GM12878 (cell line): ENCODE measurements around the gene SERINC5. TPM values are rescaled to one million over a fixed set of nuclear protein-coding genes. Genes with fewer than 3 reads are reported as not detected.

Experiments used
- ATAC-seq: fragments of 200-7000 bp; cut with Tn5 transposase; 3 replicates; pipeline ENCODE4 v1.9.1; 2020; ENCODE audit warnings: mild to moderate bottlenecking, moderate library complexity
- BruUV-seq: library from RNA; stranded (reverse); fragments of 400-500 nt; replicated peaks from 2 replicates; lab custom pipeline; 2021; lab: Mats Ljungman, UMichigan
- CTCF ChIA-PET: fragments of 300-600 bp; sonication (Branson Sonifier 250); formaldehyde crosslinking; extraction: SDS; loops from one replicate; lab custom pipeline; 2021; ENCODE audit warnings: inconsistent platforms; lab: Yijun Ruan, JAX
- POLR2A ChIA-PET: fragments of 350-600 bp; formaldehyde crosslinking; extraction: SDS; loops from one replicate; lab custom pipeline; 2021; ENCODE audit warnings: inconsistent platforms; lab: Charles Lee
- RAD21 ChIA-PET: fragments of 300-600 bp; sonication (Branson Sonifier 250); formaldehyde crosslinking; loops from one replicate; lab custom pipeline; 2023; ENCODE audit warnings: antibody characterized with exemption; ENCODE audit not compliant: unreplicated experiment; lab: Charles Lee
- SMC1A ChIA-PET: fragments of 300-600 bp; sonication (Branson Sonifier 250); formaldehyde crosslinking; loops from one replicate; lab custom pipeline; 2023; ENCODE audit not compliant: unreplicated experiment, uncharacterized antibody; lab: Charles Lee
- DNase-seq: peaks from one replicate; pipeline ENCODE4 v3.0.0-alpha.2; 2011; ENCODE audit warnings: low read depth, low spot score
- FAIRE-seq: peaks from 3 replicates; lab custom pipeline; 2011; peaks lifted over from hg19 to GRCh38; lab: Jason Lieb, UNC
- H2AFZ ChIP-seq: 2 replicates; pipeline ENCODE4 v1.6.0; 2011; ENCODE audit warnings: low read depth, low read length, control low read depth; ENCODE audit not compliant: control insufficient read depth
- H3K27ac ChIP-seq: 2 replicates; pipeline ENCODE4 v1.5.1; 2011; ENCODE audit warnings: control low read depth; ENCODE audit not compliant: control insufficient read depth, insufficient read depth
- H3K27me3 ChIP-seq, 2 experiments: replicated peaks in 1 of 2; 2 replicates each; pipeline versions ENCODE4 v1.6.0 to v1.6.1; 2011; ENCODE audit warnings: low read length in 1 of 2; ENCODE audit not compliant: control insufficient read depth in 2 of 2, insufficient read depth in 2 of 2
- H3K36me3 ChIP-seq, 2 experiments: 2 replicates each; pipeline ENCODE4 v1.5.1; 2011; ENCODE audit warnings: low read length in 1 of 2; ENCODE audit not compliant: control insufficient read depth in 2 of 2, insufficient read depth in 2 of 2
- H3K4me1 ChIP-seq: 2 replicates; pipeline ENCODE4 v1.6.1; 2011; ENCODE audit warnings: mild to moderate bottlenecking, low read length, moderate library complexity, mixed read lengths; ENCODE audit not compliant: control insufficient read depth, insufficient read depth
- H3K4me2 ChIP-seq: 2 replicates; pipeline ENCODE4 v1.6.0; 2011; ENCODE audit warnings: control low read depth; ENCODE audit not compliant: control insufficient read depth, insufficient read depth
- H3K4me3 ChIP-seq: fragments of 200-600 bp; sonication (generic); 2 replicates; pipeline ENCODE4 v1.5.1; 2016
- H3K79me2 ChIP-seq: 2 replicates; pipeline ENCODE4 v1.6.0; 2011; ENCODE audit warnings: low read length; ENCODE audit not compliant: control insufficient read depth, insufficient read depth
- H3K9ac ChIP-seq: 2 replicates; pipeline ENCODE4 v1.8.0; 2011; ENCODE audit warnings: low read length, control low read depth, mixed read lengths; ENCODE audit not compliant: control insufficient read depth, insufficient read depth
- H3K9me3 ChIP-seq: replicated peaks from 3 replicates; pipeline ENCODE4 v1.5.1; 2011; ENCODE audit warnings: mild to moderate bottlenecking, low read length; ENCODE audit not compliant: control insufficient read depth, insufficient read depth
- H4K20me1 ChIP-seq: 2 replicates; pipeline ENCODE4 v1.6.0; 2011; ENCODE audit not compliant: control insufficient read depth, insufficient read depth
- BHLHE40 ChIP-seq, 2 experiments: fragments of 450-650 bp in 1 of 2; IDR thresholded peaks; 2 replicates each; pipeline ENCODE4 v1.6.1; 2011 to 2017; ENCODE audit warnings: low read depth in 2 of 2, borderline replicate concordance in 1 of 2, improper control_type of control experiment in 1 of 2, low read length in 1 of 2, mild to moderate bottlenecking in 1 of 2
- CBX3 ChIP-seq: fragments of 200-600 bp; sonication (generic); IDR thresholded peaks from 2 replicates; pipeline ENCODE4 v1.6.1; 2016; ENCODE audit warnings: low read depth, borderline replicate concordance
- CBX5 ChIP-seq: sonication (generic); IDR thresholded peaks from 2 replicates; pipeline ENCODE4 v1.6.1; 2016; ENCODE audit warnings: low read depth, moderate library complexity, mild to moderate bottlenecking, inconsistent platforms
- FOS ChIP-seq: IDR thresholded peaks from 3 replicates; pipeline ENCODE4 v1.6.1; 2011; ENCODE audit warnings: borderline replicate concordance; ENCODE audit not compliant: insufficient read length; ENCODE audit errors: extremely low read depth
- IKZF2 ChIP-seq, 2 experiments: fragments of 450-650 bp; IDR thresholded peaks; 2 replicates each; pipeline ENCODE4 v1.6.1; 2017; ENCODE audit warnings: mild to moderate bottlenecking in 2 of 2, moderate library complexity in 2 of 2
- IRF4 ChIP-seq: IDR thresholded peaks from 2 replicates; pipeline ENCODE4 v1.6.1; 2011; ENCODE audit warnings: low read depth, low read length
- KDM1A ChIP-seq: fragments of 200-600 bp; sonication (generic); IDR thresholded peaks from 2 replicates; pipeline ENCODE4 v1.6.1; 2016; ENCODE audit warnings: borderline replicate concordance
- MYB ChIP-seq: fragments of 150-350 bp; IDR thresholded peaks from 2 replicates; pipeline ENCODE4 v1.6.1; 2014; ENCODE audit warnings: mild to moderate bottlenecking, low read depth, low read length, borderline replicate concordance
- MYC ChIP-seq: IDR thresholded peaks from 2 replicates; pipeline ENCODE4 v1.6.1; 2011; ENCODE audit warnings: mild to moderate bottlenecking, low read length, moderate library complexity, inconsistent platforms; ENCODE audit not compliant: insufficient read depth, insufficient replicate concordance, insufficient read length, severe bottlenecking
- NFXL1 ChIP-seq: fragments of 450-650 bp; IDR thresholded peaks from 2 replicates; pipeline ENCODE4 v1.6.1; 2017; ENCODE audit warnings: antibody characterized with exemption, mild to moderate bottlenecking, borderline replicate concordance
- RB1 ChIP-seq: fragments of 450-650 bp; formaldehyde crosslinking; IDR thresholded peaks from 2 replicates; pipeline ENCODE4 v1.6.1; 2017; ENCODE audit warnings: mild to moderate bottlenecking, borderline replicate concordance
- RELA ChIP-seq: fragments of 450-650 bp; IDR thresholded peaks from 2 replicates; pipeline ENCODE4 v1.8.0; 2014; ENCODE audit warnings: borderline replicate concordance; ENCODE audit not compliant: partially characterized antibody
- SREBF1 ChIP-seq: IDR thresholded peaks from 2 replicates; pipeline ENCODE4 v1.6.1; 2012; ENCODE audit warnings: mild to moderate bottlenecking, low read length
- SREBF2 ChIP-seq: IDR thresholded peaks from 2 replicates; pipeline ENCODE4 v1.6.1; 2012; ENCODE audit warnings: mild to moderate bottlenecking, low read length
- TBL1XR1 ChIP-seq: IDR thresholded peaks from 2 replicates; pipeline ENCODE4 v1.6.1; 2012; ENCODE audit warnings: low read depth, low read length, improper control_type of control experiment
- WRNIP1 ChIP-seq: IDR thresholded peaks from 2 replicates; pipeline ENCODE4 v1.6.1; 2011; ENCODE audit warnings: low read depth, low read length, improper control_type of control experiment, borderline replicate concordance
- ZNF24 ChIP-seq: fragments of 450-650 bp; IDR thresholded peaks from 2 replicates; pipeline ENCODE4 v1.6.1; 2017; ENCODE audit warnings: antibody characterized with exemption, mild to moderate bottlenecking
- WGBS: methylation state at CpG from one replicate; pipeline ENCODE4 v1.1.6; 2016; ENCODE audit warnings: low lambda C conversion rate; ENCODE audit not compliant: insufficient replicate concordance, insufficient coverage; ENCODE audit errors: missing lambda C conversion rate; 5-methylcytosine and 5-hydroxymethylcytosine counted together
- in situ Hi-C: fragments of 300-500 bp; cut with MboI; formaldehyde crosslinking; loops from 9 replicates; pipeline ENCODE4 v1.14.3; 2018; ENCODE audit warnings: mixed read lengths
- intact Hi-C: fragments of 100-400 bp; cut with micrococcal nuclease; formaldehyde crosslinking; loops from one replicate; pipeline ENCODE4 v1.14.2; 2022; ENCODE audit not compliant: unreplicated experiment
- polyA plus RNA-seq, 11 experiments: library from polyadenylated mRNA; depleted of rRNA in 4 of 11; unstranded in 6 of 11; stranded (reverse) in 5 of 11; fragments of >200 nt; fragmentation: Nextera tagmentation in 4 of 11; fragmentation: Illumina TruSeq in 1 of 11; extraction: Ambion mirVana in 4 of 11; extraction: Trizol in 1 of 11; gene quantifications; 1 replicate in 1 of 11; 2 replicates in 10 of 11; pipeline versions ENCODE4 v1.2.1 to v1.2.3, GENCODE V29; 2011 to 2016; ENCODE audit warnings: inconsistent platforms in 2 of 11, missing spikeins in 2 of 11, low read depth in 1 of 11
- total RNA-seq, 4 experiments: library from RNA; depleted of rRNA in 3 of 4; stranded (reverse); fragments of >200 nt in 3 of 4; fragmentation: Illumina TruSeq in 1 of 4; extraction: Trizol in 1 of 4; gene quantifications; 2 replicates each; pipeline versions ENCODE4 v1.2.1 to v1.2.3, GENCODE V29; 2013 to 2021
- TF ChIP-seq, protein P1 (sequence below): fragments of 450-650 bp; IDR thresholded peaks from 2 replicates; pipeline ENCODE4 v1.6.1; 2018; ENCODE audit warnings: mild to moderate bottlenecking, low read depth, moderate library complexity; ENCODE audit not compliant: partially characterized antibody
- TF ChIP-seq, protein P2 (sequence below): fragments of 450-650 bp; IDR thresholded peaks from 2 replicates; pipeline ENCODE4 v1.6.1; 2017; ENCODE audit warnings: low read depth, mild to moderate bottlenecking, moderate library complexity

Gene SERINC5
- total and polyA plus RNA-seq, 10 of the 15 experiments (the other 5 are each of a cell fraction or from before 2014, with no cell fraction given) = 0.66 to 7.0 (median 2.8) TPM

DNA sequence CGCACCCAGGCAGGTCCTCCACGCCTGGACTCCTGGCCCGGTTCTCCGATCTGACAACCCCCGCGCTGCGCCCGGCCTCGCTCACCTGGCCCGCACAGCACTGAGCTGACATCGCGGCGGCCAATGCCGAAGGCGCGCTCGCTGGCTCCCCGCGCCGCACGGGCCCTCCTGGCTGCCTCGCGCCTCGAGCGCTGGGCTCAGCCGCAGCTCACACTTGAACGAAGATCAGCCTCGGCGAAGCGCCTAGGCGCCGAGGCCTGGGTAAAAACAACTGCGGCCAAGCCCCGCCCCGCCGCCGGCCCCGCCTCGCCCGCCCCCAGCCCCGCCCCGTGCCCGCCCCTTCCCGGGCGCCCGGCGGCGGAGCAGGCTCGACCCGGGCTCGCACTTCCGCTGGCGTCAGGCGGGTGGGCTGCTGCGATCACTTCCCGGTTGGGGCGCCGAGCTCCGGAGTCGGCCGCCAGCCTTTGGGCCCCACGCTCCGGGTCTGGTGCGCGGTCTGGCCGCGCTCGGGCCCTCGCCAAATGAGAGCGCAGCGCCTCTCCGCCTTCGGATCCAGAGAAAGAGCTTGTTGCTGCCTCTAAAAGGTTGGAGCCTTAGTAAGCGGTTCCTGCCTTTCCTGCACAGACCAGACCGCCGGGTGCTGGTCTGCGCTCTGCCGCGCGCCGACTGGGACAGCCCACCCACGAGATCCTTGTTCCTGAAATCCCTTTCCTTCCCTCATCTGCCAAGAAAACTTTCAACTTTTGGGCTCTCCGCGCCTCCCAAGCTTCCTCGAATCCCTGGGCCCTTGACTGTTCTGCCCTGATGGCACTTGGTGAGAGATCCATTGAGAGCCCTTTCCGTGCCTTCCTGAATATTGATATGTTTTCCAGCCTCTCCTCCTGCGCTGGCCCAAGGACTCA lies at the start of gene SERINC5 (continued):
- 0 out of 2 replicates have a peak, but pooled peaks have one; percentile 20 for TF ChIP-seq CBX5
- no peak for TF ChIP-seq FOS
- TF ChIP-seq IKZF2 (IDR thresholded peaks at IDR 0.05) = peak; percentile 34 to 55; a peak in 3 of 4 replicates

DNA sequence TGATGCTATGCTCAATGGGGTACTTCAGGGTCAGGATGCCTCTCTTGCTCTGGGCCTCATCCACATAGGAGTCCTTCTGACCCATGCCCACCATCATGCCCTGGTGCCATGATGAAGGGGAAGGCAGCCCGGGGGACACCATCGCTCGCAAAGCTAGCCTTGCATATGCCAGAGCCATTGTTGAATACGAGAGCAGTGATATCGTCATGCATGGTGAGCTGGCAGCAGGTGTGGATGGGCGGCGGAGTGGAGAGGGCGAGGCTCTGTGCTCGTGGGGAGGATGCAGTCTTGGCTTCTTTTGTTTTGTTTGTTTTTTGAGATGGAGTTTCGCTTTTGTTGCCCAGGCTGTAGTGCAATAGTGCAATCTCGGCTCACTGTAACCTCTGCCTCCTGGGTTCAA lies 46.8 kb upstream of the SERINC5 start:
- ATAC-seq = no peak
- no TSS peak for BruUV-seq
- H3K4me3 ChIP-seq = no peak overlapping the region
- no peaks in the 10 kb centered on the region; a peak in 1 of 4 replicates for H3K27me3 ChIP-seq
- intact Hi-C loops = no loop called here
- no peak overlapping the region for H3K9ac ChIP-seq
- FAIRE-seq = no peak
- WGBS = 59% methylated on average over 11 of the region's 11 CpGs
- no peak overlapping the region for H3K4me2 ChIP-seq
- in situ Hi-C loops = no loop called here
- no peaks in the 10 kb centered on the region for H3K9me3 ChIP-seq
- ChIA-PET POLR2A (no interaction called here), SMC1A (interaction anchor here (7.6 kb wide), 1 partner anchor 211 kb away, joined by 146 read pairs; no protein-coding TSS in a partner anchor), RAD21 (interaction anchor here (1.0 kb wide), 1 partner anchor 211 kb away, joined by 3 read pairs; no protein-coding TSS in a partner anchor), CTCF (interaction anchor here (8.3 kb wide), 1 partner anchor 209 kb away, joined by 230 read pairs; no protein-coding TSS in a partner anchor)
- no peaks in the 10 kb centered on the region for H3K4me1 ChIP-seq
- DNase-seq = no peak
- no peaks in the 10 kb centered on the region for H3K36me3 ChIP-seq
- no peak overlapping the region for H2AFZ ChIP-seq
- H3K79me2 ChIP-seq = no peaks in the 10 kb centered on the region
- H3K27ac ChIP-seq = no peak overlapping the region
- no peaks in the 10 kb centered on the region for H4K20me1 ChIP-seq
- no peak for TF ChIP-seq WRNIP1
- TF ChIP-seq TBL1XR1 = no peak
- TF ChIP-seq MYC = no peak
- TF ChIP-seq KDM1A = no peak
- no peak for TF ChIP-seq RB1
- no peak for TF ChIP-seq IRF4
- no peak for TF ChIP-seq MYB
- TF ChIP-seq, protein P1, sequence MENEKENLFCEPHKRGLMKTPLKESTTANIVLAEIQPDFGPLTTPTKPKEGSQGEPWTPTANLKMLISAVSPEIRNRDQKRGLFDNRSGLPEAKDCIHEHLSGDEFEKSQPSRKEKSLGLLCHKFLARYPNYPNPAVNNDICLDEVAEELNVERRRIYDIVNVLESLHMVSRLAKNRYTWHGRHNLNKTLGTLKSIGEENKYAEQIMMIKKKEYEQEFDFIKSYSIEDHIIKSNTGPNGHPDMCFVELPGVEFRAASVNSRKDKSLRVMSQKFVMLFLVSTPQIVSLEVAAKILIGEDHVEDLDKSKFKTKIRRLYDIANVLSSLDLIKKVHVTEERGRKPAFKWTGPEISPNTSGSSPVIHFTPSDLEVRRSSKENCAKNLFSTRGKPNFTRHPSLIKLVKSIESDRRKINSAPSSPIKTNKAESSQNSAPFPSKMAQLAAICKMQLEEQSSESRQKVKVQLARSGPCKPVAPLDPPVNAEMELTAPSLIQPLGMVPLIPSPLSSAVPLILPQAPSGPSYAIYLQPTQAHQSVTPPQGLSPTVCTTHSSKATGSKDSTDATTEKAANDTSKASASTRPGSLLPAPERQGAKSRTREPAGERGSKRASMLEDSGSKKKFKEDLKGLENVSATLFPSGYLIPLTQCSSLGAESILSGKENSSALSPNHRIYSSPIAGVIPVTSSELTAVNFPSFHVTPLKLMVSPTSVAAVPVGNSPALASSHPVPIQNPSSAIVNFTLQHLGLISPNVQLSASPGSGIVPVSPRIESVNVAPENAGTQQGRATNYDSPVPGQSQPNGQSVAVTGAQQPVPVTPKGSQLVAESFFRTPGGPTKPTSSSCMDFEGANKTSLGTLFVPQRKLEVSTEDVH = no peak
- TF ChIP-seq, protein P2, sequence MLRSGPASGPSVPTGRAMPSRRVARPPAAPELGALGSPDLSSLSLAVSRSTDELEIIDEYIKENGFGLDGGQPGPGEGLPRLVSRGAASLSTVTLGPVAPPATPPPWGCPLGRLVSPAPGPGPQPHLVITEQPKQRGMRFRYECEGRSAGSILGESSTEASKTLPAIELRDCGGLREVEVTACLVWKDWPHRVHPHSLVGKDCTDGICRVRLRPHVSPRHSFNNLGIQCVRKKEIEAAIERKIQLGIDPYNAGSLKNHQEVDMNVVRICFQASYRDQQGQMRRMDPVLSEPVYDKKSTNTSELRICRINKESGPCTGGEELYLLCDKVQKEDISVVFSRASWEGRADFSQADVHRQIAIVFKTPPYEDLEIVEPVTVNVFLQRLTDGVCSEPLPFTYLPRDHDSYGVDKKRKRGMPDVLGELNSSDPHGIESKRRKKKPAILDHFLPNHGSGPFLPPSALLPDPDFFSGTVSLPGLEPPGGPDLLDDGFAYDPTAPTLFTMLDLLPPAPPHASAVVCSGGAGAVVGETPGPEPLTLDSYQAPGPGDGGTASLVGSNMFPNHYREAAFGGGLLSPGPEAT = no peak
- no peak for TF ChIP-seq SREBF1
- TF ChIP-seq BHLHE40 (IDR thresholded peaks at IDR 0.05; ENCODE audit: borderline replicate concordance in 1 of 2, low read depth in 2 of 2, low read length in 1 of 2) = no peak
- TF ChIP-seq RELA = no peak
- TF ChIP-seq SREBF2 = no peak
- no peak for TF ChIP-seq NFXL1
- no peak for TF ChIP-seq ZNF24
- no peak for TF ChIP-seq CBX3
